Breast epithelium (tissue), 4 donors: ENCODE measurements around the gene ZNF141. TPM values are rescaled to one million over a fixed set of nuclear protein-coding genes. Genes with fewer than 3 reads are reported as not detected.
A peak's percentile ranks its signal among the peaks of the same experiment; 100 is the strongest.
"Not testable (repeated sequence)": the region's sequence is repeated elsewhere in the genome, so short reads cannot be mapped to it uniquely, and the experiment has no call there.

ENCODE experiments used
- DNase-seq, 2 donors: peaks; one replicate each; pipeline ENCODE4 v3.0.0-alpha.2; 2019; ENCODE audit warnings: low spot score in 2 of 2
- H3K27ac ChIP-seq, 2 donors: fragments of 200-600 bp; sonication (generic) in 1 of 2; one replicate each; pipeline ENCODE4 v1.5.1; 2016 to 2019; ENCODE audit warnings: mild to moderate bottlenecking in 1 of 2
- H3K27me3 ChIP-seq, 2 donors: fragments of 200-600 bp; sonication (generic) in 1 of 2; one replicate each; pipeline versions ENCODE4 v1.5.1 to v1.6.0; 2017 to 2019; ENCODE audit warnings: control low read depth in 1 of 2, mild to moderate bottlenecking in 1 of 2
- H3K36me3 ChIP-seq: fragments of 200-600 bp; one replicate; pipeline ENCODE4 v1.5.1; 2019
- H3K4me1 ChIP-seq, 2 donors: fragments of 200-600 bp; sonication (generic); one replicate each; pipeline ENCODE4 v1.5.1; 2016 to 2019; ENCODE audit warnings: control low read depth in 1 of 2
- H3K4me3 ChIP-seq, 3 donors: fragments of 200-600 bp; sonication (generic); 1 replicate in 2 of 3; 2 replicates in 1 of 3; pipeline ENCODE4 v1.5.1; 2016 to 2019; ENCODE audit warnings: mild to moderate bottlenecking in 3 of 3, moderate library complexity in 2 of 3
- H3K9me3 ChIP-seq, 2 donors: fragments of 200-600 bp; sonication (generic) in 1 of 2; one replicate each; pipeline ENCODE4 v1.5.1; 2016 to 2019; ENCODE audit warnings: control low read depth in 1 of 2
- CTCF ChIP-seq, 3 donors: fragments of 450-650 bp; IDR thresholded peaks; one replicate each; pipeline ENCODE4 v1.5.1; 2016 to 2017; ENCODE audit warnings: antibody characterized with exemption in 3 of 3, mild to moderate bottlenecking in 3 of 3, moderate library complexity in 3 of 3
- POLR2A ChIP-seq: fragments of 450-650 bp; IDR thresholded peaks from one replicate; pipeline ENCODE4 v1.6.1; 2016; ENCODE audit warnings: antibody characterized with exemption, mild to moderate bottlenecking, moderate library complexity
- POLR2AphosphoS5 ChIP-seq, 3 donors: sonication (generic); formaldehyde crosslinking; IDR thresholded peaks; one replicate each; pipeline ENCODE4 v1.6.1; 2017; ENCODE audit warnings: antibody characterized with exemption in 3 of 3
- intact Hi-C: fragments of 100-400 bp; cut with DNase I; formaldehyde crosslinking; loops from one replicate; pipeline ENCODE4 v1.15.1; 2023; ENCODE audit warnings: low total_unique reads
- total RNA-seq, 3 donors: library from RNA; depleted of rRNA; stranded (reverse); fragments of >200 nt; gene quantifications; one replicate each; pipeline ENCODE4 v1.1.0, GENCODE V29; 2016

Gene ZNF141
- total RNA-seq, 3 donors from 2014 or later = 19.5 to 53.0 (median 39.0) TPM

DNA sequence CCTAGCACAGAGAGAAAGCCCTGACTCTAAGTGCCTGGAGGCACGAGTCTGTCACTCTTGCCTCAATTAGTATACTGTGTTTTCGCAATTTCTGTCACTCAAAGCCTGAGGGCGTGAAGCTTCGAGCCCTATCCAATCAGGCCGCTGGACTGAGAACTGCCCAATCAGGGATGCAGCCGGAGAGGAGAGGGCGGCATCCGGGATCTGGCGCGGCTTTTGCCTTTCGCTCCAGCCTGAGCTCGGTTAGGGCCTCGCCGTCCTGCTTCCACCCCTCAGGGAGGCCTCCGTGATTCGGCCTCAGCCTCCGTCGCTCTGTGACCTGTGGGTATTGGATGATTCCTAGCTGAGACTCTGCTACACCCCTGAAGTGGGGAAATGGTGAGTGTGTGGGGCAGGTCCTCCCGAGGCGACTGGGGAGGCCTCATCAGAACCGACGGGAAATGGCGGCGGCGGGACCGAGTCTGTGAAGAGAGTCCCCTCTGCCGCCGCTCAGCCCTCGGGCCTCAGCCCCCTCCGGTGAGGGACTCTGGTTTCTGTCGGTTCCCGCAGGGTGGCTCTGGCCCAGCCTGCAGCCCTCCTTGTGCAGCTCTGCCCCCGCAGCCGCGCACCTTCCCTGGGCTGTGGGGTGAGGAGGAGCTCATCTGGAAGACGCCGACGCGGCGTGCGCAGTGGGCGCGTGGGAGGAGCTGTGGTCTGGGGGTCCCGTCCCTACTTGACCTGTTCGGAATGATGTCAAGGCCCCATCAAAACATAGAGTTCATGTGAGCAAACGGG is 48.5 kb downstream of the ZNF141 start:
- H3K4me3 ChIP-seq = peak overlapping the region in 1 of 3 donors; percentile 13
- no peak for TF ChIP-seq POLR2AphosphoS5 (IDR thresholded peaks at IDR 0.05)
- no peak for TF ChIP-seq POLR2A
- TF ChIP-seq CTCF (IDR thresholded peaks at IDR 0.05) = no peak
- H3K27ac ChIP-seq = no peak overlapping the region
- DNase-seq = no peak
- no peaks in the 10 kb centered on the region for H3K36me3 ChIP-seq
- no peaks in the 10 kb centered on the region for H3K4me1 ChIP-seq
- no peaks in the 10 kb centered on the region for H3K27me3 ChIP-seq
- H3K9me3 ChIP-seq = peaks cover 95 to 98% of the 10 kb centered on the region in 2 donors
- intact Hi-C loops = loop anchor here (10.0 kb wide), 1 partner anchor 729 kb away; the partner anchor contains the start of gene RNF212

- Histone ChIP-seq H3K27me3 (no peaks in the 10 kb centered on the region), H3K36me3 (no peaks in the 10 kb centered on the region), H3K4me1 (no peaks in the 10 kb centered on the region), H3K4me3 (no peak overlapping the region), H3K9me3 (peaks cover 93 to 98% of the 10 kb centered on the region in 2 donors), H3K27ac (no peak overlapping the region)
- intact Hi-C loops = loop anchor here (10.0 kb wide), 1 partner anchor 728 kb away; the partner anchor contains the start of gene RNF212
- DNase-seq = no peak
- TF ChIP-seq POLR2A (no peak), CTCF (IDR thresholded peaks at IDR 0.05) (no peak), POLR2AphosphoS5 (IDR thresholded peaks at IDR 0.05) (no peak)
Observed at GRCh38 chr4:386708-387105, 49.1 kb downstream of the ZNF141 start.

- no peak for TF ChIP-seq POLR2AphosphoS5 (IDR thresholded peaks at IDR 0.05)
- no peak for TF ChIP-seq CTCF (IDR thresholded peaks at IDR 0.05)
- TF ChIP-seq POLR2A = no peak
- H3K9me3 ChIP-seq = peaks cover 72 to 96% of the 10 kb centered on the region in 2 donors
Observed at GRCh38 chr4:404006-404405, 66.4 kb downstream of the ZNF141 start.

GRCh38 chr4:408321-408720 is 70.7 kb downstream of the ZNF141 start:
- H3K27me3 ChIP-seq, DNase-seq, intact Hi-C loops, H3K36me3 ChIP-seq, H3K4me1 ChIP-seq, H3K4me3 ChIP-seq, H3K27ac ChIP-seq: not testable (repeated sequence)
- peaks cover 80 to 96% of the 10 kb centered on the region in 2 donors for H3K9me3 ChIP-seq

More at GRCh38 chr4:404006-404405, 66.4 kb downstream of the ZNF141 start:
- Histone ChIP-seq H3K27me3 (no peaks in the 10 kb centered on the region), H3K27ac (no peak overlapping the region), H3K4me3 (no peak overlapping the region), H3K4me1 (no peaks in the 10 kb centered on the region), H3K36me3 (no peaks in the 10 kb centered on the region)
- intact Hi-C loops = no loop called here
- no peak for DNase-seq

DNA sequence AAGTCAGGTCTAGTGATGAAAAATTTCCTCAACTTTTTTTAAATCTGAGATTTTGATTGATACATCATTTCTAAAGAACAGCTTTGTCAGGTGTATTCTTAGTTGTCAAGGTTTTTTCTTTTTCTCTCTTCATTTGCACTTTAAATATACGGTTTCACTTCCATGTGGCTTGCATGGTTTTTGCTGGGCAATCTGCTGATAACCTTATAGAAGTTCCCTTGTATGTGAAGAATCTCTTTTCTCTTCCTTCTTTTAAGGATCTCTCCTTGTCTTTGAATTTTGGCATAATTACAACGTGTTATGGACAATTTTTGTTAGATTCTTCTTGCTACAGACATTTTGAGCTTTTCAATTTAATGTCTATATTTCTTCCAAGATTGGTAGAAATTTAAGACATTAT is 85.0 kb downstream of the ZNF141 start:
- Histone ChIP-seq H3K9me3 (peaks cover 87 to 100% of the 10 kb centered on the region in 2 donors), H3K4me3 (no peak overlapping the region), H3K4me1 (no peaks in the 10 kb centered on the region), H3K27me3 (no peaks in the 10 kb centered on the region), H3K27ac (no peak overlapping the region), H3K36me3 (no peaks in the 10 kb centered on the region)
- no peak for DNase-seq
- intact Hi-C loops = no loop called here
- TF ChIP-seq POLR2A = no peak
- no peak for TF ChIP-seq POLR2AphosphoS5 (IDR thresholded peaks at IDR 0.05)
- TF ChIP-seq CTCF (IDR thresholded peaks at IDR 0.05) = no peak

Other genes with a start within 250 kb of the ZNF141 start
- 10 to 100 TPM in 2 of 3 donors, 1 to 10 TPM in 1; 4.6 to 13.4 (median 12.7) TPM for gene ZNF718, start 213.3 kb upstream of the ZNF141 start, total RNA-seq
- 1 to 10 TPM in 1 of 3 donors, under 1 TPM in 2; 0.16 to 1.2 (median 0.66) TPM for gene ZNF732, start 32.3 kb upstream of the ZNF141 start, total RNA-seq
- 10 to 100 TPM; 21.4 to 72.0 (median 47.2) TPM for gene ZNF721, start 161.3 kb downstream of the ZNF141 start, total RNA-seq
- 10 to 100 TPM; 46.2 to 67.2 (median 64.0) TPM for gene PIGG, start 161.4 kb downstream of the ZNF141 start, total RNA-seq
- not detected for gene TMEM271, start 238.5 kb downstream of the ZNF141 start, total RNA-seq